Mesenchymal stem cell (in vitro differentiated cells and primary cell): ENCODE data around the gene GPR141.
"Not testable (repeated sequence)": the region's sequence is repeated elsewhere in the genome, so short reads cannot be mapped to it uniquely, and the experiment has no call there.

ENCODE experiments used
- DNase-seq: peaks from one replicate; pipeline ENCODE4 v3.0.0-alpha.2; 2013
- H2AFZ ChIP-seq: one replicate; pipeline ENCODE4 v1.6.1; 2013; ENCODE audit warnings: low read depth, mild to moderate bottlenecking, control low read depth, inconsistent platforms, low read length, moderate library complexity
- H2AK5ac ChIP-seq: 2 replicates; pipeline ENCODE4 v1.6.1; 2013; ENCODE audit warnings: low read length, moderate library complexity, mild to moderate bottlenecking, inconsistent platforms; ENCODE audit not compliant: severe bottlenecking
- H2BK120ac ChIP-seq: one replicate; pipeline ENCODE4 v1.6.1; 2013; ENCODE audit warnings: low read depth, mild to moderate bottlenecking, inconsistent platforms, low read length, moderate library complexity
- H2BK12ac ChIP-seq, 2 experiments: one replicate each; pipeline ENCODE4 v1.6.1; 2013; ENCODE audit warnings: inconsistent platforms in 2 of 2, low read length in 2 of 2, mild to moderate bottlenecking in 2 of 2, moderate library complexity in 2 of 2, control low read depth in 1 of 2
- H2BK15ac ChIP-seq: one replicate; pipeline ENCODE4 v1.6.1; 2013; ENCODE audit warnings: mild to moderate bottlenecking, low read depth, inconsistent platforms; ENCODE audit not compliant: poor library complexity, severe bottlenecking
- H2BK5ac ChIP-seq: 2 replicates; pipeline ENCODE4 v1.6.1; 2013; ENCODE audit warnings: low read depth, mild to moderate bottlenecking, low read length, control low read depth, inconsistent platforms; ENCODE audit not compliant: poor library complexity, severe bottlenecking
- H3K14ac ChIP-seq, 2 experiments: one replicate each; pipeline ENCODE4 v1.6.1; 2013; ENCODE audit warnings: inconsistent platforms in 2 of 2, low read length in 2 of 2, control low read depth in 1 of 2, mild to moderate bottlenecking in 1 of 2, moderate library complexity in 1 of 2
- H3K18ac ChIP-seq, 2 experiments: one replicate each; pipeline ENCODE4 v1.6.1; 2013; ENCODE audit warnings: inconsistent platforms in 2 of 2, low read length in 2 of 2, control low read depth in 1 of 2, low read depth in 1 of 2, mild to moderate bottlenecking in 1 of 2
- H3K23ac ChIP-seq, 2 experiments: one replicate each; pipeline ENCODE4 v1.6.1; 2013; ENCODE audit warnings: inconsistent platforms in 2 of 2, low read length in 2 of 2, mild to moderate bottlenecking in 2 of 2, moderate library complexity in 2 of 2, control low read depth in 1 of 2
- H3K27ac ChIP-seq: 2 replicates; pipeline ENCODE4 v1.5.1; 2013; ENCODE audit warnings: mild to moderate bottlenecking, moderate library complexity, low read length, control low read depth, inconsistent platforms; ENCODE audit not compliant: poor library complexity, severe bottlenecking
- H3K27me3 ChIP-seq, 2 experiments: 2 replicates each; pipeline versions ENCODE4 v1.6.1 to v1.7.0; 2013; ENCODE audit warnings: low read length in 2 of 2, mild to moderate bottlenecking in 2 of 2, moderate library complexity in 2 of 2, control low read depth in 1 of 2, inconsistent platforms in 1 of 2; ENCODE audit not compliant: control insufficient read depth in 1 of 2, insufficient read depth in 1 of 2
- H3K36me3 ChIP-seq, 2 experiments: 2 replicates each; pipeline versions ENCODE4 v1.6.1 to v1.7.0; 2013; ENCODE audit warnings: low read length in 2 of 2, control low read depth in 1 of 2, inconsistent platforms in 1 of 2, low read depth in 1 of 2, mild to moderate bottlenecking in 1 of 2; ENCODE audit not compliant: insufficient read depth in 2 of 2, control insufficient read depth in 1 of 2
- H3K4ac ChIP-seq, 2 experiments: one replicate each; pipeline ENCODE4 v1.6.1; 2013; ENCODE audit warnings: inconsistent platforms in 2 of 2, low read length in 2 of 2, mild to moderate bottlenecking in 2 of 2, moderate library complexity in 2 of 2, control low read depth in 1 of 2, low read depth in 1 of 2
- H3K4me1 ChIP-seq: 2 replicates; pipeline ENCODE4 v1.6.1; 2013; ENCODE audit warnings: low read depth, low read length, control low read depth; ENCODE audit not compliant: control insufficient read depth, insufficient read depth
- H3K4me2 ChIP-seq: 2 replicates; pipeline ENCODE4 v1.6.1; 2013; ENCODE audit warnings: low read length, mild to moderate bottlenecking, inconsistent platforms; ENCODE audit not compliant: poor library complexity, severe bottlenecking
- H3K4me3 ChIP-seq, 2 experiments: 2 replicates each; pipeline versions ENCODE4 v1.5.1 to v1.7.0; 2013; ENCODE audit warnings: low read length in 2 of 2, mild to moderate bottlenecking in 2 of 2, control low read depth in 1 of 2, low read depth in 1 of 2; ENCODE audit not compliant: insufficient read depth in 1 of 2
- H3K79me1 ChIP-seq: replicated peaks from 2 replicates; pipeline ENCODE4 v1.6.1; 2013; ENCODE audit warnings: mild to moderate bottlenecking, control low read depth, low read length, inconsistent platforms; ENCODE audit not compliant: poor library complexity, severe bottlenecking
- H3K9ac ChIP-seq: 2 replicates; pipeline ENCODE4 v1.7.0; 2013; ENCODE audit warnings: mild to moderate bottlenecking, low read length, moderate library complexity
- H3K9me3 ChIP-seq: 2 replicates; pipeline ENCODE4 v1.7.0; 2013; ENCODE audit warnings: mild to moderate bottlenecking, low read length; ENCODE audit not compliant: control insufficient read depth
- H4K8ac ChIP-seq: one replicate; pipeline ENCODE4 v1.6.1; 2013; ENCODE audit warnings: inconsistent platforms, mild to moderate bottlenecking, low read length, moderate library complexity
- H4K91ac ChIP-seq: one replicate; pipeline ENCODE4 v1.6.1; 2013; ENCODE audit warnings: mild to moderate bottlenecking, low read length, inconsistent platforms
- WGBS: methylation state at CpG from one replicate; pipeline ENCODE4 v1.1.7; 2013; ENCODE audit warnings: mixed read lengths; 5-methylcytosine and 5-hydroxymethylcytosine counted together

The GPR141 gene

DNA sequence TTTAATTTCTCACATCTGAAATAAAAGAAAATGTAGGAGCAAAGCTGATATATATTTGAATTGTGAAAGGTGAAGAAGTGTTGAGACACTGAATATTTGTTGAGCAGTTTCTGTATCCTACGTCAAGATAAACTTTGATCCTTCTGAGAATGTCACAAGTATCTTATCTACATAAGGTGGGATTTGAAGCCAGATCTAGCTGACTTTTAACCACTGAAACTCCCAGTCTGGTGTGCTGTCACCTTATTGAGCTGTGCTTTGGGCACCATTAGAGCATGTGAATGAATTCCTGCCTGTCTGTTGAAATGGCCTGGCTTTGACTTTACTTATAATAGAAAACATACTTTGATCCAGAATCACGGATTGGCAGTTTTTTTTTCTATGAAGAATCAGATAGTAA lies 15.2 kb downstream of the GPR141 start:
- Histone ChIP-seq H3K9me3 (no peaks in the 10 kb centered on the region), H2BK120ac (no peak overlapping the region), H3K4me1 (no peaks in the 10 kb centered on the region), H3K27me3 (no peaks in the 10 kb centered on the region), H2AFZ (no peak overlapping the region), H4K91ac (no peak overlapping the region), H3K4ac (no peak overlapping the region), H3K36me3 (no peaks in the 10 kb centered on the region), H3K4me3 (no peak overlapping the region), H4K8ac (no peak overlapping the region), H3K23ac (no peak overlapping the region), H2BK15ac (no peak overlapping the region), H2BK5ac (no peak overlapping the region), H2BK12ac (no peak overlapping the region), H3K4me2 (no peak overlapping the region), H3K18ac (no peak overlapping the region), H3K79me1 (no peaks in the 10 kb centered on the region), H3K9ac (no peak overlapping the region), H2AK5ac (no peak overlapping the region), H3K14ac (no peak overlapping the region), H3K27ac (no peak overlapping the region)
- DNase-seq: no peak
- 78% methylated on average over 1 of the region's 2 CpGs for WGBS

DNA sequence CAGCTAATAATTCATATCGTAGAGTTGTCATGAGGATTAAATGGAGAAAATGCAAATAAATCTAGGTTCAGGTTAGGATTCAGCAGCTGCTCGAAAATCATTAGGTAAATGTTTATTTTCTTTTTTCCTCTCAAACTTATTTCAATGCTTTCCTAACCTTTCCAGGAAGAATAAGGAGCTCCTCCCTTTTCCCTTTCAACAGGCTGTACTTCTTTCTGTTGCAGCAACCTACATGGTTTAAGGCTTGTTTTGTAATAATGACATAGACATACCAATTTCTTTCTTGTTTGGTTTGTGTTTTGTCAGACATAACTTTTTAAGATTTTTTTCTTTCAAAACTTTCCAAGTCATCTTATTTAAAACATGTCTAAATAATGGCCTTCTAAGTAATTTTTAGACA lies 18.2 kb downstream of the GPR141 start:
- no peak overlapping the region for H2BK12ac ChIP-seq
- no peak overlapping the region for H3K14ac ChIP-seq
- H3K23ac ChIP-seq: no peak overlapping the region
- H2AFZ ChIP-seq: no peak overlapping the region
- DNase-seq: no peak
- H3K27ac ChIP-seq: no peak overlapping the region
- H3K4me2 ChIP-seq: no peak overlapping the region
- no peaks in the 10 kb centered on the region for H3K79me1 ChIP-seq
- H3K9me3 ChIP-seq: no peaks in the 10 kb centered on the region
- no peak overlapping the region for H3K18ac ChIP-seq
- no peaks in the 10 kb centered on the region for H3K4me1 ChIP-seq
- 80% methylated on average over 1 of the region's 2 CpGs for WGBS
- H4K8ac ChIP-seq: no peak overlapping the region
- no peak overlapping the region for H2BK120ac ChIP-seq
- no peak overlapping the region for H2AK5ac ChIP-seq
- no peak overlapping the region for H2BK5ac ChIP-seq
- H4K91ac ChIP-seq: no peak overlapping the region
- no peaks in the 10 kb centered on the region for H3K36me3 ChIP-seq
- no peak overlapping the region for H3K9ac ChIP-seq
- no peaks in the 10 kb centered on the region for H3K27me3 ChIP-seq
- no peak overlapping the region for H2BK15ac ChIP-seq
- H3K4me3 ChIP-seq: no peak overlapping the region
- H3K4ac ChIP-seq: no peak overlapping the region

GRCh38 chr7:37703361-37703760 lies 19.8 kb downstream of the GPR141 start:
- no peak overlapping the region for H3K9ac ChIP-seq
- H3K27me3 ChIP-seq: no peaks in the 10 kb centered on the region
- H3K4ac ChIP-seq: no peak overlapping the region
- no peak overlapping the region for H4K91ac ChIP-seq
- no peaks in the 10 kb centered on the region for H3K4me1 ChIP-seq
- no peak for DNase-seq
- no peak overlapping the region for H3K14ac ChIP-seq
- H2BK120ac ChIP-seq: no peak overlapping the region
- H3K27ac ChIP-seq: no peak overlapping the region
- H3K18ac ChIP-seq: no peak overlapping the region
- H2AFZ ChIP-seq: no peak overlapping the region
- no peak overlapping the region for H2AK5ac ChIP-seq
- H3K9me3 ChIP-seq: no peaks in the 10 kb centered on the region
- no peak overlapping the region for H3K23ac ChIP-seq
- no peak overlapping the region for H4K8ac ChIP-seq
- H3K36me3 ChIP-seq: no peaks in the 10 kb centered on the region
- H2BK15ac ChIP-seq: no peak overlapping the region
- no peak overlapping the region for H3K4me2 ChIP-seq
- H2BK12ac ChIP-seq: no peak overlapping the region
- no peak overlapping the region for H2BK5ac ChIP-seq
- H3K4me3 ChIP-seq: no peak overlapping the region
- no peaks in the 10 kb centered on the region for H3K79me1 ChIP-seq

DNA sequence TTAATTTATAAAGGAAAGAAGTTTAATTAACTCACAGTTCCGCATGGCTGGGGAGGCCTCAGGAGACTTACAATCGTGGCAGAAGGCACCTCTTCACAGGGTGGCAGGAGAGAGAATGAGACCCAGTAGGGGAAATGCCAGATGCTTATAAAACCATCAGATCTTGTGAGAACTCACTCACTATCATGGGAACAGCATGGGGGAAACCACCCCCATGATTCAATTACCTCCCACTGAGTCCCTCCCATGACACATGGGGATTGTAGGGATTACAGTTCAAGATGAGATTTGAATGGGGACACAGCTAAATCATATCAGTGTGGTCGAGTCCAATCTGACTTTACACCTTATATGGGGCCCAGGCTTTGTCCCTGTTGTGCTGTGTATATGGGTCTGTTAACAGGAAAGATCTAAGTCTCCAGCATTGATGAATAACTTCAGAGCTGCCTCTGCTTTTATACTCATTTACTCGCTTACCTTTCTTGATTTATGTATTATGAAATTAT lies 20.8 kb downstream of the GPR141 start:
- H2BK12ac ChIP-seq, H3K36me3 ChIP-seq, H3K4me2 ChIP-seq, H3K4me1 ChIP-seq, H3K9ac ChIP-seq, H3K9me3 ChIP-seq, H3K27me3 ChIP-seq, H2BK15ac ChIP-seq, H3K18ac ChIP-seq, DNase-seq, H2BK120ac ChIP-seq, H2AFZ ChIP-seq, H3K14ac ChIP-seq, H4K91ac ChIP-seq, H3K4ac ChIP-seq, H3K4me3 ChIP-seq, H3K27ac ChIP-seq, H4K8ac ChIP-seq, H3K23ac ChIP-seq, H2AK5ac ChIP-seq, H3K79me1 ChIP-seq, H2BK5ac ChIP-seq: not testable (repeated sequence)
- 48% methylated on average over 3 of the region's 4 CpGs for WGBS
